Right ventricle myocardium superior (tissue), 1 donor: Measurements from ENCODE around the gene PACS1. TPM values are rescaled to one million over a fixed set of nuclear protein-coding genes. Genes with fewer than 3 reads are reported as not detected.

Experiments
- ATAC-seq: fragments of 200-7000 bp; cut with Tn5 transposase; one replicate; pipeline ENCODE4 v1.9.1; 2020; ENCODE audit warnings: mild to moderate bottlenecking; ENCODE audit not compliant: poor library complexity
- DNase-seq: peaks from one replicate; pipeline ENCODE4 v3.0.0-alpha.2; 2020
- intact Hi-C: fragments of 100-400 bp; cut with DNase I; formaldehyde crosslinking; loops from one replicate; pipeline ENCODE4 v1.11.2; 2022
- total RNA-seq: library from RNA; stranded (reverse); fragmentation: NEBNext Ultra II Directional; extraction: Animal tissue kit (Norgen Biotek cat#: 25700); gene quantifications from one replicate; pipeline ENCODE4 v1.2.1, GENCODE V29; 2021
- donor health status: DM: no; HTN: yes; CAD: no; lungs with severe emphysema.

PACS1 gene
- total RNA-seq, 1 donor from 2014 or later = 46.5 TPM

DNA sequence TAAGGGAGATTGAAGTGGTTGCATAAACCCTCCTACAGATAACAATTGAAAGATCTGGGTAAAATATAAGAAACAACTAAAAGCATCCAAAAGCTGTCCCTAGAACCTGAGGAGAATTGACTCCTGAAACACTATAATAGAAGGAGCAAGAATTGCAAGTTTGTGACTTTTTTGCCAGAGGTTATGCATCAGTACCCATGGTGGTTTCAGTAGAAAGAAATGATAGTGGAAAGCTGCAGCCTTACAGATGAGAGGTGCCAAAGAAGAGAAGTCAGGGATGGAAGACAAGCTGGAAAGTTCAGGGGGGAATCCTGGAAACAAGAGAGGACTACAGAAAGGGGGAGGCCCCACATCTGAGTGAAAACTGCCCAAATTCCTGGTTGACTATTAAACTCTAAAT is 80.7 kb downstream of the PACS1 start:
- no peak for ATAC-seq
- intact Hi-C loops = no loop called here
- no peak for DNase-seq

DNA sequence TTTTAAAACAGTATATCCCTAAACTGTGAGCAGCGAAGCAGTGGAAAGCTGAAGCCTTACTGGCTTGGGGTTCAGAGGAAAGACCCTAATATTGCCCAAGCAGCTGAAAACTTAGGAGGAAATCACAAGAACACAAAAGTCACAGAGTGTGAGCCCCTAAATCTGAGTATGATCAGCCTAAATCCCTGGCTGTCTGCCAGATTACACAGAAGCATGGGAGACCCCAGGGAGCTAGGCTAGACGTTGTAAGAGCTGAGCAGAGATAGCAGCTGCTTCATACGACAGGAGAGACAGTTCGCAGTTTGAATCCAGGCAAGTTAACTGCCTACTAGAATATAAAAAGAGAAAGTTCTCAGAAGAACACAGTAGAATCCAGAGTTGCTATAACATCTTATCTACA is 81.2 kb downstream of the PACS1 start:
- ATAC-seq = no peak
- intact Hi-C loops = no loop called here
- DNase-seq = no peak

DNA sequence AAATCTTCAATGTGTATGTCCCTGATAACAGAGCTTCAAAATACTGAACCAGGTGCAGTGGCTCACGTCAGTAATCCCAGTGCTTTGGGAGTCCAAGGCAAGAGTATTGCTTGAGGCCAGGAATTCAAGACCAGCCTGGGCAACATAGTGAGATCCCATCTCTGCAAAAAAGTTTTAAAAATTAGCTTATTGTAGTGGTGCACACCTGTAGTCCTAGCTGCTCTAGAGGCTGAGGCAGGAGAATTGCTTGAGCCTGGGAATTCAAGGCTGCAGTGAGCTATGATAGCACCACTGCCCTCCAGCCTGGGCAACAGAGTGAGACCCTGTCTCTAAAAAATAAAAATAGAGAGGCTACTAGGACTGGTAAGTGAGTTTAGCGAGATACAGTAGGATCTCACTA is 84.0 kb downstream of the PACS1 start:
- ATAC-seq = no peak
- DNase-seq = no peak
- intact Hi-C loops = no loop called here

DNA sequence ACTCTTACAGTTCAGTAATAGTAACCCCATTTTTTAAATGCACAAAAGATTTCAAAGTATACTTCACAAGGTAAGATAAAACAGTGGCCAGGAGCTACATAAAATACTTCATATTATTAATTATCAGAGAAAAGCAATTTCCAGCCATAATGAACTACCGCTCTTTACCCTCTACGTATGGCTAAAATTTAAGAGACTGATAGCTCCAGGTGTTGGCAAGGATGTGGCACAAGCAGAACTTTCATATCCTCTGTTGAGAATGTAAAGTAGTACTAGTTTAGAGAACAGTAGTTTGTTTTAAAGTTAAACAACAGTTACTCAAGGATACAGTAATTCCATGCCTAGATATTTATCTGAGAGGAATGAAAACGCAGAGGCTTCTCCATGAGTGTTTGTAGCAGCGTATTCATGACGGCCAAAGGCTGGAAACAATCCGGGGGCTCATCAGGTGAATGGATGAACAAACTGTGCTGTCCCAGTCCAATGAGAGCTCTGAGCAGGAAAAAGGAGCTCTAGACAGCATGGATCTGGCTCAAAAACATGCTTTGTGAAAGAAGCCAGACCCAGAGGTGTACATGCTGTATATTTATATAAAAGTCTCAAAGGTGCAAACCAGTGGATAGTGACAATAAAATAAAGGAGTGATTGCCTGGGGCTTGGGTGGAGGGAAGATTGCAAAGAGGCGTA is 85.5 kb downstream of the PACS1 start:
- no peak for ATAC-seq
- no peak for DNase-seq
- intact Hi-C loops = no loop called here

DNA sequence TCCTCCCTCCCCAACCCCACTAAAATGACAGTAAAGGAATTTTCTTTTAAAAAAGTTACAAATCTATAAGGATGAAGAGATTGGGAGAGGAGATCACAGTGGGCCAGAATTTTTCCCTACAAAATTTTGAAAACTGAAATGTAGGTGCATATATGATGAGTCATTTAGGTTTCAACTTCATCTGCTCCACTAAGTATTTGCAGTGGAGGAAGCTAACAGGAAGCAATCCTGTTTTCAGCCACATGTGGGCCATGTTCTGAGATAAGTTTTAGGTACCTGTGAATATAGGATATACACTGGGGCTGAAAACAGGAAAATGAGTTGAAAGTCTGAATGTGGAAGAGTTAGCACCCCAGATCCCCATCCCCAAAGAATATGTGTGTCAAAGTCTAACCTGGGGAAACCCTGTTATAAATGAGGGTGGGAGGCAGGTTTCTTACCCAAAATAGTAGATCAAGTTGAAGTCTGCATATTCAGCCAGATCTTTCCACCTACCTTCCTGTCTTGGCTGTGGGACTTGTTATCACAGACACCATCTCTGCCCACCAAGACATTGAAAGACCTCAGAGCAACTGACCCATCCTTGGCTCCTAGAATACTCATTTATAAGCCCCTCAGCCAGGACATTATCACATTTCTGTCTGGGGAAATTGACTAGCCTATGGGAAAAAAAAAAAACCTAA is 87.3 kb downstream of the PACS1 start:
- no peak for DNase-seq
- intact Hi-C loops = no loop called here
- no peak for ATAC-seq

DNA sequence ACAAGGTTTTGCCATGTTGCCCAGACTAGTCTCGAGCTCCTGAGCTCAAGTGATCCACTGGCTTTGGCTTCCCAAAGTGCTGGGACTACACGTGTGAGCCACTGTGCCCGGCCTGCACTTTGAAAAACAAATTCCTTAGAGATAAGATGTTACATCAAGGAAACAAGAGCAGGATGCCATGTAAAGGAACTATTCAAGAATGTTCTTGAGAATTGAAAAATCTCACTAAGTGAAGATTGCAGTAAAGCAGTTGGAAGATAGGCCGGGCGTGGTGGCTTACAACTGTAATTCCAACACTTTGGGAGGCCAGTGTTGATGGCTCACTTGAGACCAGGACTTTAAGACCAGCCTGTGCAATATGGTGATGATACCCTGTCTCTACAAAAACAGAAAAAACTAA is 88.1 kb downstream of the PACS1 start:
- DNase-seq = no peak
- intact Hi-C loops = no loop called here
- ATAC-seq = no peak

DNA sequence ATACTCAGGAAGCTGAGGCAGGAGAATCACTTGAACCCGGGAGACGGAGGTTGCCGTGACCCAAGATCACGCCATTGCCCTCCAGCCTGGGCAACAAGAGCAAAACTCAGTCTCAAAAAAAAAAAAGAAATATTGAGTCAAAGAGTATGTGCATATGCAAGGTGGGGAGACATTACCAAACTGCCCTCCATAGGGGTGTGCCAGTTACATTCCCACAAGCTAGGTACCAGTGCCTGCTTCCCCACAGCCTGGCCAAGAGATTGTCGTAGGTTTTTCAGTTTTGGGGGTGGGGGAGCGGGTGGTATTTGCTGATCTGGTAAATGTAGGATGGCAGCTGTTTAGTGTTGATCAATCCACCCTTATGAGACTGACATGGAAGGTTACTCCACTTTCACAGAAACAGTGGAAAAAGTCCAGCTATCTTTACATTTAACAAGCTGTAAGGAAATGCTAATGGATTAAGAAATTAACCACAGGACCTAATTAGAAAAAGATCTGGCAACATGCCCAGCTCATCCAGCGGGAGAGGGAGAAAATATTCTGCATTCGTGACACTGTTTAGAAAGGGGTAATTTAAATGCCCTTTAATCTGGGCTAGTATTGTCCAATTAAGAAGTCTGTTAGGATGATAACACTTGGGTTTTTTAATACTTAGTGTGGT is 89.4 kb downstream of the PACS1 start:
- no peak for DNase-seq
- ATAC-seq = no peak
- intact Hi-C loops = no loop called here

DNA sequence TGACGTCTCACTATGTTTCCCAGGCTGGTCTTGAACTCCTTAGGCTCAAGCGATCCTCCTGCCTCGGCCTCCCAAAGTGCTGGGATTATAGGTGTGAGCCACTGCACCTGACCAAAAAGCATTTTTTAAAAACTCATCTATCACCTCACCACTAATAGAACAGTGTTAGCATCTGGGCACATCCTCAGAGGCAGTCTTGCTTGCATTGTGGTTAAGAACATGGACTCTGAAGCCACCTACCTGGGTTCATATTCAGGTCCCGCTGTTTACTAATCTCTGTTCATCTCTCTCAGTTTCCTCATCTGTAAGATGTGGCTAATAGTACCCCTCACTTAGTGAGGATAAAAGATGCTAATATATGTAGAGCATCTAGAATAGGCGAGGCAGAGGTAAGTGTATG is 90.6 kb downstream of the PACS1 start:
- intact Hi-C loops = no loop called here
- DNase-seq = no peak
- no peak for ATAC-seq

DNA sequence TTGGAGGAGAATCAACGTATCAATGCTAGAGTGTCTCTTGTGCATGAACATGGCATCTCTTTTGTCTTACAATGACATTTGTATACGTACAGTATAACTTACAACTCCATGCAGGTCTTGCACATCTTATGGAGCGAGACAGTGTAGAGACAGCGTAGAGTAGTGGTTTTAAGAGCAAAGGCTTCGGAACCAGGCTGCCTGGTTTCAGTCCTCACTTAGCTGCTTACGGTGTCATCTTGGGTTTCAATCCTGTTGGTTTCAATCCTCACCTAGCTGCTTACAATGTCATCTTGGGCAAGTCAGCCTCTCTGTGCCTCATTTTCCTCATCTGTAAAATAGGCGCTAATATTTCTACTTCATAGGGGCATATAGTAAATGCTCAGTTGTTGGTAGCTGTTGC is 98.2 kb downstream of the PACS1 start:
- intact Hi-C loops = no loop called here
- ATAC-seq (no peak), DNase-seq (no peak)

DNA sequence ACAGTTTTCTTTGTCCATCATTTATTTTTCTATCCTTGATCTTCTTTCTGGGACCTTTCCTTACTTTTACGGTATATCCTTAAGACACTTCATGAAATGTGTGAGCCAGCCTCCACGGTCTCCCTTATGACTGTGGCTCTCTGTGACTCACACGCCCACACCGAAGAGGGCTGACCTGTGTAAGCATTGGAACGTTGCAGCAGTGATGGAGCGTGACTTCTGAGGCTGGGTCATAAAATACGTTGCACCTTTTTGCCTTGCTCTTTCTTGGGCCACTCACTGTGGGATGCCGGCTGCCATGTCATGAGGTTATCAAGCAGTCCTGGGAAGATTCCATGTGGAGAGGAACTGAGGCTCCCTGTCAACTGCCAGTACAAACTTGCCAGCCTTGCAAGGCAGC is 102.1 kb downstream of the PACS1 start:
- intact Hi-C loops = no loop called here
- no peak for ATAC-seq
- DNase-seq = no peak

DNA sequence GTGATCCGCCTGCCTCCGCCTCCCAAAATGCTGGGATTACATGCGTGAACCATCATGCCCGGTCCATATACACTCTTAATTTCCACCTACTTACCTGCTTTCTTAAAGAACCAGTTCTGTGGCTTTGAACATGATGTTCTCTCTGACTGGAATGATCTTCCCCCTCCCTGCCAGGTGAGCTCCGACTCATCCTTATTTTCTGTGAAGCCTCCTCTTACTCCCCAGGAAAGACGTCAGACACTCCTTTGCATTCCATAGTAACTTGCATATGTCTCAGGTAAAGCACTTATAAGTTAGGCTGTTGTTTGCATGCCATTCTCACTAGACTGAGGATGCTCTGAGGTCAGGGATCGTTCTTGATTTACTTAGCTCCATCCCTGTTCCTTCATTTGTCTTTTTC is 106.6 kb downstream of the PACS1 start:
- DNase-seq = no peak
- ATAC-seq = no peak
- intact Hi-C loops = no loop called here

DNA sequence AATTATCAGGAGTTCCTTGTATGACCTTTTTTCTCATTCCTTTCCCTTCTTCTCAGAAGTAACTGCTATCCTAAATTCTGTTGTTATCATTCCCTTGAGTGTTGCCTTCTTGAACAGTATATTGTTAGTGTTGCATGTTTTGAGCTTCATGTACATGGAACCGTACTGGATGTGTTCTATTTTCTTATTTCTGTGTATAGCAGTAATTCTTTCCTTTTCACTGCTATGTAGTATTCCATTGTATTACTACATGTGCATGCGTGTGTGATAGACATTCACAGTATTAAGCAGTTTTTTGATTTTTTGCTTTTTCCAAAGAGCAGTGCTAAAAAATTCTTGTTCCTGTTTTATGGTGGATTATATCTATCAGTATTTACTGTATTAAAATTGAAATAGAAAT is 108.1 kb downstream of the PACS1 start:
- DNase-seq (no peak), ATAC-seq (no peak)
- intact Hi-C loops = no loop called here

DNA sequence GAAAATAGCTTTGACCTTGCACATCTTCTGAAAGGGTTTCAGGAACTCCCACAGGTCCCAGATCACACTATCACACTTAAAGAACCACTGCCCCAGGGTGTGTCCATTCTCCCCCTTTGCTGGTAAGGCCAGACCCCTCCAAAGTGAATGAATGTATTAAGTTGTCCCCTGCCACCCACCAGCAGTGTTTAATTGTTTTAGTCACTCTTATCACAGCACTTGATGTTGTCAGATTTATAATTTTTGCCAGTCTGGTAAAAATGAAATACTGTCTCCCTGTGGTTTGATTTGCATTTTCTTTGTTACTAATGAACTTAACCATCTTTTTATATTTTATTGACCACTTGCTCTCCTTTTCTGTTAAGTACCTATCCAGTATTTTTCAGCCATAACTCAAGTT is 108.8 kb downstream of the PACS1 start:
- intact Hi-C loops = no loop called here
- DNase-seq (no peak), ATAC-seq (no peak)

DNA sequence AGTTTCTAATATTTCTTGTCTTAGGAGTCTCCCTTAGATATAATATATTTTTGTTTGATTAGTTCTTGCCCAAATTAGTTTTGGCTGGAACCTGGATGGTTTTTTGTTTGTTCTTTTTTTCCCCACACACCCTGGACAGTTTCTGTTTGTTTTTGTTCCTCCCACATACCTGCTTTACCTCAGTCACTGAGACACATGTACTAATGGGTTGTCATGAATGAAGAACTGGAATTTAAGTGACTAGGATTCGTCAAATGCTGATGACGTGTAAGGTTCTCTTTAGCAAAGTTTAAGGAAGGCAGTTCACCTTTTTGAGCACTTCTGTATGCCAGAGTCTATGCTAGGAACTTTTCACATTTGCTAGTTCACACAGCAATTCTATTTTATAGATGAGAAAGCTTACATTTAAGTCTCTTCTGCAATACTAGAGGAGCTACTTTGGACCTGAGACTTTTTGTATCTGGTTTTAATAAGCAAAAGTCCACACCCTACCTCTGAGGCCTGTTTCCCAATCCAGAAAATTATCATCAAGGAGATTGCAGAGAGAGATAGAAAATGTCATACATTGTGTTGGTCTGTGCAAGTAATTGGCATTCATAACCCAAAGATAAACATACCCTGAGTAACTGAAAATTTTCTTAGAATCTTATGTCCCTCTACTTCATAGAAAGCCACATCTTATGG is 111.7 kb downstream of the PACS1 start:
- DNase-seq (no peak), ATAC-seq (no peak)
- intact Hi-C loops = no loop called here

DNA sequence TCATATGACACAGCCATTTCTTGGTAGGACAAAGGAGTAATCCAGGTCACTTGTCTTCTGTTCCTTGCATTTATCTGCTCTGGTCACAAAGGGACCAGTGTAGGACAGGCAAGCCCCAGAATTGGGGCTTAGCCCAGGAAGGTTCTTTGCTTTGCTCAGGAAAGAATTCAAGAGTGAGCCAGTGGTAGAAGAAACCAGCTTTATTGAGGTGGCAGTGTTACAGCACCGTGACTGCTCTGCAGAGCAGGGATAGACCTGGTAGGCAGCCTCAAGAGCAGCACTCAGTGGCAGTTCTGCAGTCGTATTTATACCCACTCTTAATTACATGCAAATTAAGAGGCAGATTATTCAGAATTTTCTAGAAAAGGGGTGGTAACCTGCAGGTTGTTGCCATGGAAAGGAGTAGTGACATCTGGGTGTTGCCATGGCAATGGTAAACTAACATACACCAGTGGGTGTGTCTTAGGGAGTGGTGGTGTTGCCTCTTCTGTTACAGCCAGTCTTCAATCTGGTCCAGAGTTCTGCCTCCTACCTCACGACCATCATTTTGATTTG is 113.5 kb downstream of the PACS1 start:
- ATAC-seq = no peak

DNA sequence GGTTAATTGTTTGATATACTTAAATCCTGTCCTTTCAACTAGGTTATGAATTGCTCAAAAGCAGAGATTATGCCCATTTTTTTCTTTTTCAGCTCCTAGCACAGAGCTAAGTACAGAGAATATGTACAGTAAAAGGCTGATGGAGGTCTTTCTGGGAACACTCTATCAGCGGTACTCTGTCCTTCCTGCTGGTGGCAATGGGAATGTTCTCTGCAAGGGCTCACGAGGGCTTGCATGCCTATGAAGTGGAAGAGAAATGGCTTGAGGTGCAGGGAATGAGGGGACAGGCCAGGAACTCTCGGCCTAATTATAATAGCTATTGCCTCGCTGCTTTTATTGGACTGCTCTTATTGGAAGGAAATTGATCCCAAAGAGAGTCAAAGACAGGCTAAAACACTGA is 114.7 kb downstream of the PACS1 start:
- no peak for ATAC-seq
- intact Hi-C loops = no loop called here
- DNase-seq = no peak

More for the DNA sequence above, 113.5 kb downstream of the PACS1 start:
- intact Hi-C loops = no loop called here
- DNase-seq = no peak

DNA sequence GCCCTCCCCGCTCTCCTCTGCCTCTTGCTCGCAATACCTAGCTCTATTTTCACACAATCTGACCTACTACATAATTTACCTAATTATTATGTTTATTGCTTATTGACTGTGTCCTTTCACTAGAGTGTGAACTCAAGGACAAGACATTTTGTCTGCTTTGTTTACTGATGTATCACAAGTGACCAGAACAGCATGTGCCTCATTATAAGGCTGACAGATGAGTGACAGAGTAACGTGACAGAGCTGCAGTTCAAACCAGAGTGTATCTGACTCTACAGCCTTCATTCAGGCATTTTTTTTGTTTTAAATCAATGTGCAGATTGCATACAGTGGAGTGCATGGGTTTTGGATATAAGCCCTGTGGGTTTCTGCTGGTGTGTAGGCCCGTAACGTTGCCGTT is 116.4 kb downstream of the PACS1 start:
- intact Hi-C loops = no loop called here
- no peak for ATAC-seq
- DNase-seq = no peak

DNA sequence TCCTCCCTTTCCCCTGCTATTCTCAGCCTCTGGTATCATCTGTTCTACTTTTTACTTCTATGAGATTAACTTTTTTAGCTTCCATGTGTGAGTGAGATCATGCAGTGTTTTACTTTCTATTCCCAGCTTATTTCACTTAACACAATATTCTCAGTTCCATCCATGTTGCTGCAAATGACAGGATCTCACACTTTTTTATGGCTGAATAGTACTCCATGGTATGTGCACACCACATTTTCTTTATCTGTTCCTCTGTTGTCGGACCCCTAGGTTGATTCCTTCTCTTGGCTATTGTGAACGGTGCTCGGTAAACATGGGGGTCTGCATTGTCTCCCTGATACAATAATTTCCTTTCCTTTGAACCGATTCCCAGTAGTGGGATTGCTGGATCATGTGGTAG is 117.4 kb downstream of the PACS1 start:
- DNase-seq = no peak
- intact Hi-C loops = no loop called here
- ATAC-seq = no peak

DNA sequence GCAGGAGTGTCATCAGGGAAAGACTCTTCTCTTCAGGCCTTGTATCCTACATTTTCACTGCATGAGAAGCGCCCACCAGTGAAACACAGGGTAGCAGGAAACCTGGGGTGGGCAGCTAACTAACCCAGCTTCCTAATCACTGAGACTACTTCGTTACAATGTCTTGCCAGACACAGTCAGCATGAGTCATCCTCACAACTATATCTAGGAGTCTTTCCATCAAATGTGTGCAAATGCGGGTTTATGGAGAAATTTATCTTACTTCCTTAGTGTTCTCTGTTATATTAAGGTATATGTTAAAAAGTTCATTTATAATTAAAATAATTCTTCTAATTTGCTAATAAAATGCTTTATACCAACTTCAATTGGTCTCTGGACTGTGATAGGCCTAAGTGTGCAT is 118.5 kb downstream of the PACS1 start:
- ATAC-seq (no peak), DNase-seq (no peak)
- intact Hi-C loops = no loop called here
